A673 (cell line): ENCODE measurements around the gene PLB1. TPM values are rescaled to one million over a fixed set of nuclear protein-coding genes. Genes with fewer than 3 reads are reported as not detected.

Experiments used
- BruUV-seq: library from RNA; stranded (reverse); fragments of 400-500 nt; replicated peaks from 2 replicates; lab custom pipeline; 2021; lab: Mats Ljungman, UMichigan
- CTCF ChIA-PET: fragments of 300-600 bp; sonication (Branson Sonifier 250); formaldehyde crosslinking; loops from one replicate; lab custom pipeline; 2022; ENCODE audit warnings: antibody characterized with exemption; lab: Charles Lee
- POLR2A ChIA-PET: fragments of 300-600 bp; sonication (Branson Sonifier 250); formaldehyde crosslinking; loops from one replicate; lab custom pipeline; 2022; ENCODE audit warnings: antibody characterized with exemption; ENCODE audit not compliant: low non-redundant PET; lab: Charles Lee
- DNase-seq: peaks from one replicate; pipeline ENCODE4 v3.0.0-alpha.2; 2015; ENCODE audit warnings: low spot score
- H3K27ac ChIP-seq: fragments of 200-600 bp; sonication (generic); 2 replicates; pipeline ENCODE4 v1.5.1; 2016; ENCODE audit warnings: mixed run types, low read depth, mild to moderate bottlenecking, mixed read lengths, antibody characterized with exemption, low read length; ENCODE audit not compliant: poor library complexity, severe bottlenecking
- H3K27me3 ChIP-seq: fragments of 200-600 bp; sonication (generic); replicated peaks from 2 replicates; pipeline ENCODE4 v1.6.1; 2017; ENCODE audit warnings: mixed run types, low read depth, mild to moderate bottlenecking, mixed read lengths, antibody characterized with exemption, low read length; ENCODE audit not compliant: insufficient read depth, poor library complexity
- H3K36me3 ChIP-seq: fragments of 200-600 bp; sonication (generic); 2 replicates; pipeline ENCODE4 v1.6.1; 2016; ENCODE audit warnings: mixed run types, mild to moderate bottlenecking, mixed read lengths, antibody characterized with exemption, low read length; ENCODE audit not compliant: insufficient read depth, poor library complexity, severe bottlenecking
- H3K4me1 ChIP-seq: fragments of 200-600 bp; sonication (generic); 2 replicates; pipeline ENCODE4 v1.6.1; 2017; ENCODE audit warnings: mixed run types, mild to moderate bottlenecking, mixed read lengths, antibody characterized with exemption, low read length; ENCODE audit not compliant: insufficient read depth, poor library complexity, severe bottlenecking
- H3K4me3 ChIP-seq: fragments of 200-600 bp; sonication (generic); 2 replicates; pipeline ENCODE4 v1.5.1; 2016; ENCODE audit warnings: low read depth, mixed run types, mild to moderate bottlenecking, mixed read lengths, low read length; ENCODE audit not compliant: poor library complexity, severe bottlenecking
- H3K9me3 ChIP-seq: fragments of 200-600 bp; sonication (generic); 2 replicates; pipeline ENCODE4 v1.6.1; 2016; ENCODE audit warnings: mixed run types, low read depth, mild to moderate bottlenecking, mixed read lengths, antibody characterized with exemption, low read length; ENCODE audit not compliant: poor library complexity, severe bottlenecking
- CTCF ChIP-seq: fragments of 300-800, 200-600 bp; sonication (generic); conservative IDR thresholded peaks from 2 replicates; pipeline ENCODE4 v1.5.1; 2017; ENCODE audit warnings: low read depth, mild to moderate bottlenecking, antibody characterized with exemption, low read length, moderate library complexity, mixed read lengths
- EZH2 ChIP-seq: fragments of 200-600 bp; sonication (generic); IDR thresholded peaks from 2 replicates; pipeline ENCODE4 v1.6.1; 2017; ENCODE audit warnings: borderline replicate concordance, low read depth, mild to moderate bottlenecking, mixed read lengths, antibody characterized with exemption, low read length; ENCODE audit not compliant: poor library complexity, severe bottlenecking
- intact Hi-C: fragments of 100-400 bp; cut with micrococcal nuclease; formaldehyde crosslinking; loops from one replicate; pipeline ENCODE4 v1.10.0; 2022; ENCODE audit not compliant: unreplicated experiment
- total RNA-seq: library from RNA; stranded (reverse); gene quantifications from 2 replicates; pipeline ENCODE4 v1.2.3, GENCODE V29; 2021

PLB1 gene
- total RNA-seq, 1 experiment from 2014 or later: 0.39 TPM

- BruUV-seq: no TSS peak
- Histone ChIP-seq H3K9me3 (no peaks in the 10 kb centered on the region), H3K27ac (no peak overlapping the region), H3K27me3 (no peaks in the 10 kb centered on the region), H3K4me1 (peaks cover 21% of the 10 kb centered on the region), H3K36me3 (no peaks in the 10 kb centered on the region), H3K4me3 (no peak overlapping the region)
- CTCF ChIA-PET: interaction anchor here (0.6 to 0.9 kb wide), 3 partner anchors 8 to 1100 kb away, joined by 3 to 5 read pairs (median 3); no protein-coding TSS in a partner anchor
- POLR2A ChIA-PET: interaction anchor here (0.6 kb wide), 1 partner anchor 55 kb away, joined by 6 read pairs; no protein-coding TSS in a partner anchor
- intact Hi-C loops: no loop called here
- TF ChIP-seq CTCF (no peak), EZH2 (no peak)
- peak; percentile 47 for DNase-seq
These were observed 97.4 kb downstream of the PLB1 start for GRCh38 chr2:28593160-28593755.

- no peaks in the 10 kb centered on the region for H3K36me3 ChIP-seq
- no peaks in the 10 kb centered on the region for H3K27me3 ChIP-seq
- ChIA-PET POLR2A (no interaction called here), CTCF (interaction anchor here (0.6 to 1.5 kb wide), 11 partner anchors 9 to 1101 kb away, joined by 3 to 12 read pairs (median 5); partner anchors contain the start of gene PPP1CB)
- no peak overlapping the region for H3K27ac ChIP-seq
- intact Hi-C loops: loop anchor here (2.0 kb wide), 1 partner anchor 161 kb away; no protein-coding TSS in a partner anchor
- H3K4me1 ChIP-seq: peaks cover 21% of the 10 kb centered on the region
- no peak for TF ChIP-seq EZH2
- TF ChIP-seq CTCF: no peak
- no peak for DNase-seq
- no TSS peak for BruUV-seq
- no peaks in the 10 kb centered on the region for H3K9me3 ChIP-seq
- H3K4me3 ChIP-seq: no peak overlapping the region
These were observed 98.1 kb downstream of the PLB1 start for GRCh38 chr2:28594000-28594331.

- Histone ChIP-seq H3K4me3 (no peak overlapping the region), H3K4me1 (peaks cover 21% of the 10 kb centered on the region), H3K9me3 (no peaks in the 10 kb centered on the region), H3K36me3 (no peaks in the 10 kb centered on the region), H3K27ac (no peak overlapping the region), H3K27me3 (no peaks in the 10 kb centered on the region)
- ChIA-PET CTCF (interaction anchor here (0.6 to 1.5 kb wide), 10 partner anchors 10 to 160 kb away, joined by 3 to 12 read pairs (median 4); partner anchors contain the start of gene PPP1CB), POLR2A (interaction anchor here (0.5 to 0.7 kb wide), 2 partner anchors 157 to 159 kb away, joined by 3 to 10 read pairs; partner anchors contain the start of gene PPP1CB)
- peak; percentile 76 for DNase-seq
- no TSS peak for BruUV-seq
- TF ChIP-seq EZH2 (no peak), CTCF (peak; percentile 89)
- intact Hi-C loops: loop anchor here (2.0 kb wide), 1 partner anchor 160 kb away; no protein-coding TSS in a partner anchor
These were observed 98.7 kb downstream of the PLB1 start for GRCh38 chr2:28594332-28595108.
